Endothelial cell of umbilical vein (primary cell): ENCODE data around the gene JARID2. TPM values are rescaled to one million over a fixed set of nuclear protein-coding genes. Genes with fewer than 3 reads are reported as not detected.

ENCODE experiments used
- BruUV-seq: library from RNA; stranded (reverse); fragments of 400-500 nt; replicated peaks from 2 replicates; lab custom pipeline; 2021; lab: Mats Ljungman, UMichigan
- CTCF ChIA-PET: fragments of 300-600, 350-600 bp; sonication (Branson Sonifier 250); formaldehyde crosslinking; loops from one replicate; lab custom pipeline; 2021; ENCODE audit warnings: antibody characterized with exemption, inconsistent platforms; lab: Charles Lee
- POLR2A ChIA-PET: fragments of 300-600, 350-600 bp; sonication (Branson Sonifier 250); formaldehyde crosslinking; loops from one replicate; lab custom pipeline; 2021; ENCODE audit warnings: antibody characterized with exemption, inconsistent platforms; lab: Charles Lee
- DNase-seq: peaks from one replicate; pipeline ENCODE4 v3.0.0-alpha.2; 2011; ENCODE audit warnings: low read depth, low spot score
- FAIRE-seq: peaks from 2 replicates; lab custom pipeline; 2011; peaks lifted over from hg19 to GRCh38; lab: Jason Lieb, UNC
- H2AFZ ChIP-seq: 2 replicates; pipeline ENCODE4 v1.6.0; 2012; ENCODE audit warnings: low read depth, low read length, control low read depth, inconsistent platforms
- H3K27ac ChIP-seq: 2 replicates; pipeline ENCODE4 v1.5.1; 2011; ENCODE audit warnings: low read depth, mild to moderate bottlenecking, control low read depth, low read length, moderate library complexity; ENCODE audit not compliant: insufficient read depth
- H3K27me3 ChIP-seq, 2 experiments: 2 replicates each; pipeline versions ENCODE4 v1.6.0 to v1.6.1; 2011; ENCODE audit warnings: low read length in 2 of 2, mixed read lengths in 1 of 2; ENCODE audit not compliant: control insufficient read depth in 2 of 2, insufficient read depth in 2 of 2
- H3K36me3 ChIP-seq, 2 experiments: 2 replicates in 1 of 2; 3 replicates in 1 of 2; pipeline ENCODE4 v1.5.1; 2011; ENCODE audit warnings: low read length in 2 of 2, mild to moderate bottlenecking in 1 of 2, moderate library complexity in 1 of 2; ENCODE audit not compliant: control insufficient read depth in 2 of 2, insufficient read depth in 2 of 2; ENCODE audit errors: extremely low read depth in 1 of 2
- H3K4me1 ChIP-seq: 3 replicates; pipeline ENCODE4 v1.5.1; 2011; ENCODE audit warnings: mild to moderate bottlenecking, low read length; ENCODE audit not compliant: control insufficient read depth, insufficient read depth; ENCODE audit errors: extremely low read depth
- H3K4me2 ChIP-seq: 2 replicates; pipeline ENCODE4 v1.6.1; 2011; ENCODE audit warnings: low read length, control low read depth, mixed read lengths; ENCODE audit not compliant: insufficient read depth
- H3K4me3 ChIP-seq, 3 experiments: fragments of 200-600 bp in 1 of 3; sonication (generic), shearing (Covaris generic) in 1 of 3; replicated peaks in 1 of 3; 2 replicates each; pipeline ENCODE4 v1.5.1; 2011 to 2016; ENCODE audit warnings: control low read depth in 3 of 3, low read length in 3 of 3, mild to moderate bottlenecking in 2 of 3, inconsistent platforms in 1 of 3, low read depth in 1 of 3, moderate library complexity in 1 of 3; ENCODE audit not compliant: insufficient read depth in 1 of 3
- H3K79me2 ChIP-seq: 2 replicates; pipeline ENCODE4 v1.6.0; 2012; ENCODE audit warnings: low read length, inconsistent platforms; ENCODE audit not compliant: control insufficient read depth, insufficient read depth
- H3K9ac ChIP-seq: replicated peaks from 2 replicates; pipeline ENCODE3; 2011; ENCODE audit warnings: low read length, control low read depth; ENCODE audit not compliant: insufficient read depth; ENCODE audit errors: extremely low read depth
- H3K9me1 ChIP-seq: replicated peaks from 3 replicates; pipeline ENCODE4 v1.6.0; 2011; ENCODE audit warnings: mild to moderate bottlenecking, low read length; ENCODE audit not compliant: control insufficient read depth, insufficient read depth; ENCODE audit errors: extremely low read depth
- H3K9me3 ChIP-seq: replicated peaks from 2 replicates; pipeline ENCODE4 v1.5.1; 2012; ENCODE audit warnings: low read length, inconsistent platforms; ENCODE audit not compliant: control insufficient read depth, insufficient read depth
- H4K20me1 ChIP-seq: replicated peaks from 2 replicates; pipeline ENCODE3; 2011; ENCODE audit warnings: mild to moderate bottlenecking, low read length; ENCODE audit not compliant: control insufficient read depth, insufficient read depth; ENCODE audit errors: extremely low read depth
- CTCF ChIP-seq, 2 donors: IDR thresholded peaks; 1 replicate in 1 of 2; 2 replicates in 1 of 2; pipeline ENCODE4 v1.5.1; 2011; ENCODE audit warnings: low read length in 2 of 2, mild to moderate bottlenecking in 2 of 2, moderate library complexity in 2 of 2, control low read depth in 1 of 2, inconsistent platforms in 1 of 2, low read depth in 1 of 2; ENCODE audit not compliant: insufficient read depth in 1 of 2; ENCODE audit errors: extremely low read depth in 1 of 2
- EZH2 ChIP-seq: IDR thresholded peaks from 2 replicates; pipeline ENCODE4 v1.6.1; 2012; ENCODE audit warnings: borderline replicate concordance, low read depth, mild to moderate bottlenecking, moderate library complexity, low read length, inconsistent platforms; ENCODE audit not compliant: severe bottlenecking
- FOS ChIP-seq: IDR thresholded peaks from 2 replicates; pipeline ENCODE4 v1.6.1; 2011; ENCODE audit warnings: mild to moderate bottlenecking, low read length, moderate library complexity, borderline replicate concordance; ENCODE audit not compliant: insufficient read depth
- GATA2 ChIP-seq: IDR thresholded peaks from 2 replicates; pipeline ENCODE4 v1.7.0; 2011; ENCODE audit warnings: low read depth, mild to moderate bottlenecking, moderate library complexity, mixed read lengths, low read length; ENCODE audit not compliant: insufficient read length, insufficient read depth
- JUN ChIP-seq: IDR thresholded peaks from 2 replicates; pipeline ENCODE4 v1.6.1; 2011; ENCODE audit warnings: borderline replicate concordance, low read depth; ENCODE audit not compliant: insufficient read length, insufficient read depth
- MAX ChIP-seq: IDR thresholded peaks from 2 replicates; pipeline ENCODE4 v1.6.1; 2011; ENCODE audit not compliant: insufficient read depth, insufficient read length
- MYC ChIP-seq: IDR thresholded peaks from one replicate; pipeline ENCODE4 v1.6.1; 2011; ENCODE audit warnings: mild to moderate bottlenecking, low read depth, low read length
- POLR2A ChIP-seq: IDR thresholded peaks from 2 replicates; pipeline ENCODE4 v1.6.1; 2012; ENCODE audit warnings: low read depth, mild to moderate bottlenecking, control low read depth, low read length
- POLR2AphosphoS5 ChIP-seq: IDR thresholded peaks from 2 replicates; pipeline ENCODE4 v1.6.1; 2012; ENCODE audit warnings: low read depth, mild to moderate bottlenecking, control low read depth, low read length, moderate library complexity; ENCODE audit not compliant: insufficient read depth
- dilution Hi-C: fragments of 300-500 bp; cut with MboI; formaldehyde crosslinking; loops from one replicate; pipeline ENCODE4 v1.15.0; 2019; ENCODE audit warnings: low sequenced_read_pairs; ENCODE audit not compliant: extremely low pct_ligation_motif_present
- intact Hi-C: fragments of 100-400 bp; cut with micrococcal nuclease; formaldehyde crosslinking; loops from one replicate; pipeline ENCODE4 v1.10.0; 2022
- polyA plus RNA-seq, 4 experiments: library from polyadenylated mRNA; depleted of rRNA in 3 of 4; stranded (reverse) in 3 of 4; unstranded in 1 of 4; fragments of >200 nt; gene quantifications; 2 replicates each; pipeline versions ENCODE4 v1.2.1 to v1.2.3, GENCODE V29; 2011 to 2012; ENCODE audit warnings: missing spikeins in 1 of 4
- total RNA-seq: library from RNA; stranded (reverse); gene quantifications from 2 replicates; pipeline ENCODE4 v1.2.3, GENCODE V29; 2021

The JARID2 gene
- total and polyA plus RNA-seq, 2 donors (not counting 3 experiments of a cell fraction or from before 2014, with no cell fraction given) = 2.9 to 10.6 TPM

- H3K36me3 ChIP-seq = no peaks in the 10 kb centered on the region
- TF ChIP-seq FOS = no peak
- H3K27me3 ChIP-seq = no peaks in the 10 kb centered on the region
- H3K4me1 ChIP-seq = no peaks in the 10 kb centered on the region
- H3K4me2 ChIP-seq = no peak overlapping the region
- CTCF ChIA-PET = interaction anchor here (0.9 kb wide), 1 partner anchor 10 kb away, joined by 3 read pairs; no protein-coding TSS in a partner anchor
- no peak overlapping the region for H2AFZ ChIP-seq
- H3K9me3 ChIP-seq = no peaks in the 10 kb centered on the region
- DNase-seq (no peak), FAIRE-seq (no peak)
- no peak overlapping the region for H3K9ac ChIP-seq
- no peaks in the 10 kb centered on the region for H3K79me2 ChIP-seq
- no peaks in the 10 kb centered on the region for H3K9me1 ChIP-seq
- intact Hi-C loops = no loop called here
- no peak overlapping the region for H3K27ac ChIP-seq
- no peaks in the 10 kb centered on the region for H4K20me1 ChIP-seq
- dilution Hi-C loops = no loop called here
- no peak overlapping the region for H3K4me3 ChIP-seq
- BruUV-seq = no TSS peak
- POLR2A ChIA-PET = no interaction called here
Measured at GRCh38 chr6:15276036-15276985, 30.4 kb downstream of the JARID2 start.

GRCh38 chr6:15279047-15279661, 33.3 kb downstream of the JARID2 start:
- Histone ChIP-seq H3K9ac (no peak overlapping the region), H3K4me2 (no peak overlapping the region), H3K36me3 (no peaks in the 10 kb centered on the region), H2AFZ (no peak overlapping the region), H3K27ac (no peak overlapping the region), H3K4me1 (peaks cover 7% of the 10 kb centered on the region), H3K9me3 (no peaks in the 10 kb centered on the region), H3K9me1 (no peaks in the 10 kb centered on the region), H3K4me3 (no peak overlapping the region), H3K27me3 (no peaks in the 10 kb centered on the region), H3K79me2 (no peaks in the 10 kb centered on the region), H4K20me1 (no peaks in the 10 kb centered on the region)
- dilution Hi-C loops = no loop called here
- POLR2A ChIA-PET = interaction anchor here (0.7 kb wide), 1 partner anchor 692 kb away, joined by 3 read pairs; no protein-coding TSS in a partner anchor
- no peak for DNase-seq
- intact Hi-C loops = no loop called here
- FAIRE-seq = no peak
- BruUV-seq = no TSS peak
- CTCF ChIA-PET = interaction anchor here (1.7 kb wide), 1 partner anchor 11 kb away, joined by 6 read pairs; no protein-coding TSS in a partner anchor
- TF ChIP-seq EZH2 = no peak
- TF ChIP-seq POLR2AphosphoS5 = no peak
- TF ChIP-seq FOS = no peak
- no peak for TF ChIP-seq CTCF (IDR thresholded peaks at IDR 0.05; ENCODE audit: extremely low read depth in 1 of 2, insufficient read depth in 1 of 2, low read depth in 1 of 2, low read length in 2 of 2)
- no peak for TF ChIP-seq JUN
- no peak for TF ChIP-seq MAX
- TF ChIP-seq MYC = no peak
- no peak for TF ChIP-seq POLR2A
- no peak for TF ChIP-seq GATA2
